ENCODE results near the gene HMGXB3.
"Not testable (repeated sequence)": the region's sequence is repeated elsewhere in the genome, so short reads cannot be mapped to it uniquely, and the experiment has no call there.

HMGXB3 gene

DNA sequence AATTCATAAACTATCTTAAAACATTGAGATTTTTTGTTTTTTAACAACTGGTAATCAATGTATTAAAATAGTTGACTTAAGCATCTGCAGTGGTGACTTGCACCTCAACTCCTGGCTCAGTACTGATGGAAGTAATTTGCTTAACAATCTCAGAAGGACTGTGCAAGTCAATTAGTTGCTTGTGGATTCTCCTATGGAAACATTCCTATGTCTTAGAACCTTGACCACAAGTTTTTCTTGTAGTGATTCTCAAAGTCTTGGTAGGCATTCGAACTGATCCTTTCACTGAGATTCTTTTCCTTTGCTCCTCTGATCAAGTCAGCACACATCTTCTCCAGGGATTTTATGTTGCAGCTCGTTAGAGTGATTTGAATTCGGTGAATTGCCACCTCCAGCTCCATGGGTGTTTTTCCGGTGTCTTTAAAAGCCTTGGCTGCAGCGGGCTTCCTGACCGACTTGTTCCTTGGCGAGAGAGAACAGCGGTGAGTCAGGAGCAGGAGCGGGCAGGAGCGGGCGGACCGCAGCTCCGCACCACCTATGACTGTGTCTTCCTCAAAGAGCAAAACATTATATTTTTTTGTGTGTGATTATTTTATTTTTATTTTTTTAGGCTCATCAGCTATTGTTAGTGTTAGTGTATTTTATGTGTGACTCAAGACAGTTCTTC is 21.1 kb downstream of the HMGXB3 start:
- no peak for DNase-seq

- DNase-seq = no peak
These were observed 21.6 kb downstream of the HMGXB3 start for GRCh38 chr5:150022158-150022531.

DNA sequence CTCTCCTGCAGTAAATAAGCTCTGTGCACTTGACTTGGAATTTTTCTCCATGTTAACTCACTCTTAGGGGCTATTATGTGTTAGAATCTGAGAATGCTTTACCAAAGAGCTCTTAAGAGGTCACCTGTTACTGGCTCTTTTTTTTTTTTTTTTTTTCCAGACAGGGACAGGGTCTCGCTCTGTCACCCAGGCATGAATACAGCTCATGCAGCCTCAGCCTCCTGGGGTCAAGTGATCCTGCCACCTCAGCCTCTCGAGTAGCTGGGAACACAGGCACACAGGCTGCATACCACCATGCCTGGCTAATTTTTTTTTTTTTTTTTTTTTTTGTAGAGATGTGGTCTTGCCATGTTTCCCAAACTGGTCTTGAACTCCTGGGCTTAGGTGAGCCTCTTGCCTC is 22.1 kb downstream of the HMGXB3 start:
- DNase-seq = no peak

GRCh38 chr5:150023136-150023535 is 22.6 kb downstream of the HMGXB3 start:
- no peak for DNase-seq

GRCh38 chr5:150024346-150024984 is 23.9 kb downstream of the HMGXB3 start:
- DNase-seq = no peak

DNA sequence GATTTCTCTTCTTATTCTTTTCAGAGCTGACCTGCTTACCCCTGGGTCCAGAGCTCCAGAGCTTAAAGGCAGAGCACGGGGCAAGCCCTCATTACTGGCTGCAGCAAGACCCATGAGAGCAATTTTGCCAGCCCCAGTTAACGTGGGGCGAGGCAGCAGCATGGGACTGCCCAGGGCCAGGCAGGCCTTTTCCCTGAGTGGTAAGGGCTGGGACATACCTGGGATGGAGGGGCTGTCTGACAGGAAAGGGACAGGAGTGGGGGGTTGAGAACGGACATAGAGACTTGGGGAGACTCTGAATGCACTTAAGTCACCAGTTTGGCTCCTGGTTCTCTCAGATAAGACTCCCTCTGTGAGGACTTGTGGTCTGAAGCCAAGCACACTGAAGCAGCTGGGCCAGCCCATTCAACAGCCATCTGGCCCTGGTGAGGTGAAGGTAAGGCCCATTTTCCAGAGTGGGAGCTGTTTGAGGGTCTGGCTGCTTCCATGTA is 26.2 kb downstream of the HMGXB3 start:
- DNase-seq = no peak

GRCh38 chr5:150028047-150028446 is 27.5 kb downstream of the HMGXB3 start:
- not testable (repeated sequence) for DNase-seq

DNA sequence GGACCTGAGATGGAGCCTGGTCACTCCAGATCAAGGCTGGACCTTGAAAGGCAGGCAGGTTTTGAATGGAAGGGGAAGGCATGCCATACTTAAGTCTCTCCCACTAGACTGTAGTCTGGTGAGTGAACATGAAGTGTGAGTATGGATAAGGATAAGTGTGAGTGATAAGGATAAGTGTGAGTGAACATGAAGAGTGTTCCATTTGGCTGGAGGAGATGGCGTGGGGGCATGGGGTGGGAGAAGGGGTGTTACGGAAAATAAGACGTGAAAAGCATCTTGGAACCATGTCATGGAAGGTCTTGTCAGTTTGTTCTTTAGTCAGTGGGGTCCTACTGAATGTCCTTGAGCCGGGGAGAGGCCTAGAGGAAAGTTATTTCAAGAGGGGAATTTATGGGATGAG is 32.8 kb downstream of the HMGXB3 start:
- DNase-seq = no peak

DNA sequence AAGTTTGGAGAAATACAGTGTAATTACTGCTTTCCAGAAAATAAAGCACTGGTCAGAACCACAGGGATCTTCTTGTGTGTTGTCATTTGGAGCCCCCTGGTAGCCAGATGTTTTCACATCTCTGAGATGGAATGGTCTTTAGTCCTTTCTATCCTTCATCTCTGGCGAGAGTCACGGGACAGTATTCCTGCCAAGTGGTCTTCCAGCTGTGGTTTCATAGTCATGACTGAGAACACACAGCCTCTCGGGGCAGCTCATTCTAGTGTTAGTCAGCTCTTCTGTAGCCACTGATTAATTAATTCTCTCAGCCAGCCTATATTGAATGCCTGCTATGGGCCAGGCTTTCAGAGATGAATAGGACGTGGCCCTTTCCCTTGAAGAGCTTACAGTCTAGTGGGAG is 34.1 kb downstream of the HMGXB3 start:
- DNase-seq = no peak

DNA sequence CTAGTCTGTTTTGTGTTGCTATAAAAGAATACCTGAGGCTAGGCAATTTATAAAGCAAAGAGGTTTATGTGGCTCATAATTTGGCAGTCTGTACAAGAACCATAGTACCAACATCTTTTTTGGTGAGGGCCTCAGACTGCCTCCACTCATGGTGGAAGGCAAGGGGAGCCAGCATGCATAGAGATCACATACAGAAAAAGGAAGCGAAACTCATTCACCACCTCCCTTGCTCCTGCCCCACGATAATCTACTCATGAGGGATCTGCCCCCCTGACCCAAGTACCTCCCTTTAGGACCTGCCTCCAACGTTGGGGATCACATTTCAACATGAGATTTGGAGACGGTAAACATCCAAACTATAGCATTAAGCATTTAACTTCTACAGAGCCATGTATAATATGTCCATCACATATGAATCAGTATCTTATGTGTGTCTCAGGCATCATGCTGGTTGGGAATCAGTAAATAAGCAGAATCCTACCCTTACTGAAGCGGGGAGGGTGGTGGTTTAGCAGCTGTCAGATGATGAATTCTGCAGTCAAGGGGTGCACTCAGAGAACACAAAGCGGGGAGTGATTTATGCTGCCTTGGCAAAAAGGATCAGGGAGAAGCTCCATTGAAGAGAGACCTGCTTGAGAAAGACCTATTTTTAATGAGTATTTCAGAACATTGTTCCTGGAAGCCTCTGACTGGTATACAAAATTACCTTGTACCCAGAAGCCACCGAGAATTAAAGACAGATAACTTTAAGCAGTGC is 34.8 kb downstream of the HMGXB3 start:
- no peak for DNase-seq

- no peak for DNase-seq
These were observed 36.0 kb downstream of the HMGXB3 start for GRCh38 chr5:150036513-150036912.

DNA sequence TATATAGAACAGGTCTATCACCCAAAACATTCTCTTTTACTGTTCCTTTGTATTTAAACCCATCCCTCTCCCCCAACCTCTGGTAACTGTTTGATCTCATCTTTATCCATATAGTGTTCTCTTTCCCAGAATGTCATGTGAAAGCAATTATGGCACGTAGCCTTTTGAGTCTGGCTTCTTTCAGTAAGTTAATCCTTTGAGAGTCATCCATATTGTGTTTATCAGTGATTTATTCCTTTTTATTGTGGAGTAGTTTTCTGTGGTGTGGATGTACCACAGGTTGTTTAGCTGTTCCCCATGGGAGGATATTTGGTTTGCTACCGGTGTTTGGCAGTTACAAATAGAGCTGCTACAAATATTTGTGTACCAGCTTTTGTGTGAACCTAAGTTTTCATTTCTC is 38.0 kb downstream of the HMGXB3 start:
- DNase-seq = no peak

DNA sequence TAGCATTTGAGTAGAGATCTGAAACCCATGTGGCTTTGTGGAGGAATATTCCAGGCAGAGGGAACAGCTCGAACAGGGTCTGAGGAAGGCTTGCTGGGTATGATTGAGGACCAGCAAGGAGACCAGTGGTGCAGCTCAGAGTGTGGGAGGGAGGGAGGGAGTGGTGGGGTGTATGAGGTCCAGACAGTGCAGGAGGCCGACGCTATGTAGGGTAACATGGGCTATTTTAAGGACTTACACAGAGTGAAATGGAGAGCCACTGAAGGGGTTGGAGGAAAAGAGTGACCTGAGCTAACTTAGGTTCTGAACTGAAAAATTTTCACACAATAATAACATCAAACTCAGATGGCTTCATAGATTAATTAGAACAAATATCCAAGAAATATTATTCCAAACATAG is 41.9 kb downstream of the HMGXB3 start:
- no peak for DNase-seq

DNA sequence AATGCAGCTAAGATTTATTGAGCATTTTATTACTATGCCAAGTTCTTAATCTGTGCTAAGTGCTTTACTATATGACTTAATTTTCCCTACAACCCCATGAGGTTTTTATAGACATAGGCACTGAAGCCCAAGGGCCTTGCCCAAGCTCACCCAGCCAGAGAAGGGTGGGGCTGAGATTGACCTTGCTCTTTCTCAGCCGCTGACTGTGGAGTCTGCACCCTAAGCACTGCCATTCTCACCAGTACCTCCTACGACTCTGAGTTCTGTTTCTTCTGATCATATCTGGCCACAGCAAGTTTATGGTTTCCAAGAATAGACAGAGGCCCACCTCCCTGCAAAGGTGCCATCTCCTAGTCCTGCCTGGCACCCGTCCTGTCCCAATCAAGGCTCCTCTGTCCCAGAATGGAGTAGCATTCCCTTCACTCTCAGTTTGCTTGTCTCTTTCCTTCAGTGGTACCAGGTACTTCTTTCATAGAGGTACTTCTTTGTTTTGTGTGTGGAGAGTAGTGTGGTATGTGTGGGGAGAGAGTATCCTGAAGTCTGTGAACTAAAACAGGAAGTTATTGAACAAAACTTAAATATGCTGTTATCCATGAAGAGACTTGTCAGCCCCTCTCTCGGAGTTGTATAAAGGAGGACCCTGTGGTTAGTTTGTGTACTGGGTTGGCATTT is 43.3 kb downstream of the HMGXB3 start:
- DNase-seq = no peak

GRCh38 chr5:150044329-150044681 is 43.8 kb downstream of the HMGXB3 start:
- no peak for DNase-seq

DNA sequence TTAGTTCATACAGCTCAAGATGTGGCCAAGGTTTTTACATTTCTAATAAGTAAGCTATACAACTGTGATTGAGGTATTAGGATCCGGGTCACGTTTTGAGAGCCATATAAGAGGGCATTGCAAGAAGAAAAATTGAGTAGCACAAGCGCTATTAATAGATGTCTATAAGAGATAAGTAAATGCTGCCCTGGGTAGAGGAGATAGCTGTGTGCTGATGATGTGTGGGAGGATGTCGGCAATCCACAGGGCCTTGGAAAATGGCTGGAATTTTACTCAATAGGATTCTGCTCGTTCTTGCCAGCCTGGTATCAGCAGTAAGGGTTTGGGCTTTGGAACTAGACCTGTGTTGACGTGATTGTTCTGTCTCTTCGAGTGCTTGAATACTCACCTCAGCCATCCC is 44.2 kb downstream of the HMGXB3 start:
- no peak for DNase-seq

GRCh38 chr5:150045549-150045948 is 45.0 kb downstream of the HMGXB3 start:
- DNase-seq = no peak

DNA sequence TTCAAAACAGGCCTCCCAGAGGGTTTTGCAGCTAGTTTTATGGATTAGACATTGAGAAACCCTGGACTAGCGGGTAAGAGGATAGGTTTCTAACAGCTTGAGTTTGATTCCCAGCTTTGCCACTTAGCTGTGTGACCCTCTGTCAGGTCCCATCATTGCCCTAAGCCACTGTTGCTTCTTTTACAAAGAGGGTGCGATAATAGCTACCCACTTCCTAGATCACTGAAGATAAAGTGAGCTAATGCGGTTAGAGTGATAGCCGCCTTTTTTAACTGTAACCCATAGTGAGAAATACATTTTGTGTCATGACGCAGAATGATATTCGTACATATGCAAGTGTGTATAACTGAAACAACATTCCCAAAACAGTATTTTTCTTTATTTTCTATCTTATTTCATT is 45.5 kb downstream of the HMGXB3 start:
- no peak for DNase-seq

- DNase-seq = not testable (repeated sequence)
These were observed 49.8 kb downstream of the HMGXB3 start for GRCh38 chr5:150050172-150050811.

DNA sequence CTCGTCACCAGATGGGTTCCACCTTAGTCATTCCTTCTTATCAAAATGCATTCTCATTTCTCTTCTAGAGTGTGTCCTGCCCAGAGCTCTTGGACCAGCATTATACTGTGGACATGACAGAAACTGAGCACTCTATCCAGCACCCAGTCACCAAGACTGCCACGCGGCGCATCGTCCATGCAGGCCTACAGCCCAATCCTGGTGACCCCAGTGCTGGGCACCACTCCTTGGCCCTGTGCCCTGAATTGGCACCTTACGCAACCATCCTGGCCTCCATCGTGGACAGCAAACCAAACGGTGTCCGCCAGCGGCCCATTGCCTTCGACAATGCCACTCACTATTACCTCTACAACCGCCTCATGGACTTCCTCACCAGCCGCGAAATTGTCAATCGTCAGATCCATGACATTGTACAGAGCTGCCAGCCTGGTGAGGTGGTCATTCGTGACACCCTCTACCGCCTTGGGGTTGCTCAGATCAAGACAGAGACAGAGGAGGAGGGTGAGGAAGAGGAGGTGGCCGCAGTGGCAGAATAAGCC is 51.2 kb downstream of the HMGXB3 start:
- DNase-seq = no peak

DNA sequence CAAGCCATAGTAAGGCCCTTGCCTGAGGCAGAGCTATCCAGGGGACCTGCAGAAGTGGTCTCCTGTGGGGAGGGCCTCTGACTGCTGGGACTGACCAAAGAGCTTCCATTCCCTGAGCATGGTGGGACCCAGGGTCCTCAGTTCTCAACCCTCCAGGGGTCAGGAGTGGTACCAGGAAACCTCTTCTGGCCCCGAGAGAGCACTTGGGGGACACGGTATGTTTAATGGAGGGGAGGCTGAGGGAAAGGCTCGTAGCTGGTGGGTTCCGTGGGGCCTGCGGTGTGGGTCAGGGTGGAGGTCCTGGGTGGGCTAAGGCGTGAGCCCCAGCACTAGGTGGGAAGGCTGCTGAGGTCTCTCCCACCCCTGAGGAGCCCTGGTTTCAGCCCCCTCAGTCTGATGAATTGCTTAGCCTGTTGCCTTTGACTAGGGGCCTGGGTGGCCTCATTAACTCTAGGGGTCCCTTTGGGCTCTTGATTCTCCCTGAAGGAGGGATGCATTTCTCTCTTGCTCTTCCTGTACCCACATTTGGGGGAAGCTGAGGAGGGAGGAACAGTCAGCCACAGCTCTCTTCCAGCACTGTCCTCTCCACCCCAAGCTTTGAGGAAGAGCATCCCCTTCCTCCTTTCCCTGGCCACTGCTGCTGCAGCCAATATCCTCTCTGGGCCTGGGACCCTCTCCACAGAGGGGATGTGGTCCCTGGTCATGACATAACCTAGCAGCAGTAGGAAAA is 51.9 kb downstream of the HMGXB3 start:
- DNase-seq = no peak
